Midbrain (tissue), 1 donor: ENCODE data around the gene LYZL1.
"Not testable (repeated sequence)": the region's sequence is repeated elsewhere in the genome, so short reads cannot be mapped to it uniquely, and the experiment has no call there.

Experiments
- DNase-seq: peaks from one replicate; lab custom pipeline; 2025; lab: John Stamatoyannopoulos, UW

LYZL1 gene

DNA sequence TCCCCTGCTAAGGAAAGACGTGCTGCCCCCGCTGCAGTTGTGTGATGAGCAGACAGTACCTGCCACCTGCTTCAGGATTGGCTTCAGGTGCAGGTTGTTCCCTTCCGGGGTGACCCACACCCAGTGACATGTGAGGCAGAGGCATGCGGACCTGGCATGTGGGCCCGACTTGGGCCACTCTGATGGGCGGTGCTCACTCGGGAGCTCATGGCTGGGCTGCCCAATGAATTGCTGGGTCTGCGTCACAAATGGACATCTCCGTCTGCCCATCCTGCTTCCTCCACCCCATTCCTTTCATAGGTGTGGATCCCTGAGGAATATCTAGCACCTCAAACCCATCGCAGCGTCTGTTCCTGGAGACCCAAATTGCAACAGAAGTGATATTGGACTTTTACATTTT is 19.3 kb downstream of the LYZL1 start:
- not testable (repeated sequence) for DNase-seq

DNA sequence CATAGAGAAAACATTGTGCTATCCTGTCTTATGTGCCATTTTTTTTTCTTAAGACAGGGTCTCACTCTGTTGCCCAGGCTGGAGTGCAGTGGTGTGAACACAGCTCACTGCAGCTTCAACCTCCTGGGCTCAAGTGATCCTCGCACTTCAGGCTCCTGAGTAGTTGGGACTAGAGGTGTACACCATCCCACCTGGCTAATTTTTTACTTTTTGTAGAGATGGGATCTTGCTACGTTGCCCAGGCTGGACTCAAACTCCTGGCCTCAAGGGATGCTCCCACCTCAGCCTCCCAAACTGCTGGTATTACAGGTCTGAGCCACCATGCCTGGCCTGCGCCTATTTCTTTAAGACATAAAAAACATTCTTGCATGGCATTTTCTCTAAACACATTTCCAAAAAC is 20.6 kb downstream of the LYZL1 start:
- no peak for DNase-seq

DNA sequence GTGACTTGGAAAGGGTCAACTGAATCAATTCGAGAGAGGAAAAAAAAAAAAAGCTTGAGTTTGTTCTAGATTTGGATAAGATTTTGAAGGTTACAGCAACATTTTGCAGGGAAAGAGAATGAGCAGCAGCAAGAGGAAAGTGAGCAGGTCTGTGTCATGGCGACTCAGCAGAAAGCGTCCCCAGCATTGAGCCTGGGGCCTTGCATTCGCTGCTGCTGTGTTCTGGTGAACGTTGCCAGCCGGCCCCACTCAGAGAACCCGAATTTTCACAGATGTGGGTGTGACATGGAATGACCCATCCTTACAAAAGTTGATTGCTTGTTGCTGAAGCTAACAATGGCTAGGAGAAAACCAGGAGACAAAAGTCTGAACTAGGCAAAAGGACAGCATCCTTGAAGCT is 21.6 kb downstream of the LYZL1 start:
- DNase-seq, result not testable (repeated sequence)

DNA sequence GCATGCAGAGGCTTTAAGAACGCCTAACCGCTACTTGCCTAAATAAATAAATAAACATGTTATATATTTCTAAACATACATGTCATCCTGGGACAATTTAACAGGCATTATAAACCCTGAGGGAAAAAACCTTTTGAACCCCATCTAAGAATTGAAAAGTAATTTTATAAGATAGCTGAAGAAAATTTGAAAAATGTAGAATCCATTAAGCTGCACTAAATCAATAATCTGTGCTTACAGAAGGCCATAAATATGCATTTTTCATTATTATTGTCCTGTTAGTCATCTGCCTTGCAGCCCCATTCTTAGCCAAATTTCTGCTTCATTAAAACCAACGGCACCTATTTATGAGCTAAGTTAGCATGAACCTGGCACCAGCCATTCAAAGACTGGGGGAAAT is 24.2 kb downstream of the LYZL1 start:
- DNase-seq, result no peak

DNA sequence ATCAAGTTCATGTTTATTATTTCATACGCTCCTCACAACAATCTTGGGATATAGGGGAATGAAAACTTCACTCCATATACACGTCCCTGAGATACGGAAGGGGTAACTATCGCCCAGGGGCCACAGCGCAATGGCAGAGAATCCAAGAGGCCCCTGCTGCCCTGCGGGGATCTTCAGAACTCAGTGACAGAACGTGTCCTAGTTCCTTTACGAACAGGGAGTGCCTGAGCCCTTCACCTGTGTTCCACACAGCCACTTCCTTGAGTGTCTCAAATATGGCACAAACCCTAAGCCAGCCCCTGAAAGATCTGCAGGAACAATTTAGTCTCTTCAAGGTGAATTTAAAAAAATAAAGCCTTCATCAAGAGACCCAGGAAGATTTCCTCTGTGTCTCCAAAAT is 25.9 kb downstream of the LYZL1 start:
- no peak for DNase-seq

DNA sequence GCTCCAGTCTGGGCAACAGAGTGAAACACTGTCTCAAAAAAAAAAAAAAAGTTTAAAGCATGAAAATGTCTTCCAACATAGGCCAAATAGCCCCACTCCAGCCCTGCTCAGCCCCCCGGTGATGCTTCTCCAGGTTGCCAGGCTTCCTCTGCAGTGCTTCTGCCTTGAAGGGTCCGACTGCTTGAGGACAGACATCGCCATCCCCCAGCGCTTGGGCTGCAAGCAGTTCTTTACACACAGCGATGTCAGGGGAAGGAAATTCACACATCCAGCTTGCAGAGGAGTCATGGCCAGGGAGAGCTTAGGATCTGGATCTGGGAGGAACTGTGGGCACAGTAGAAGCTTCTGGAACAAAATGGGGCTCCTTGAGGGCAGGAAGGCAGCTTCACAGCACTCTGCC is 26.9 kb downstream of the LYZL1 start:
- DNase-seq, result no peak

DNA sequence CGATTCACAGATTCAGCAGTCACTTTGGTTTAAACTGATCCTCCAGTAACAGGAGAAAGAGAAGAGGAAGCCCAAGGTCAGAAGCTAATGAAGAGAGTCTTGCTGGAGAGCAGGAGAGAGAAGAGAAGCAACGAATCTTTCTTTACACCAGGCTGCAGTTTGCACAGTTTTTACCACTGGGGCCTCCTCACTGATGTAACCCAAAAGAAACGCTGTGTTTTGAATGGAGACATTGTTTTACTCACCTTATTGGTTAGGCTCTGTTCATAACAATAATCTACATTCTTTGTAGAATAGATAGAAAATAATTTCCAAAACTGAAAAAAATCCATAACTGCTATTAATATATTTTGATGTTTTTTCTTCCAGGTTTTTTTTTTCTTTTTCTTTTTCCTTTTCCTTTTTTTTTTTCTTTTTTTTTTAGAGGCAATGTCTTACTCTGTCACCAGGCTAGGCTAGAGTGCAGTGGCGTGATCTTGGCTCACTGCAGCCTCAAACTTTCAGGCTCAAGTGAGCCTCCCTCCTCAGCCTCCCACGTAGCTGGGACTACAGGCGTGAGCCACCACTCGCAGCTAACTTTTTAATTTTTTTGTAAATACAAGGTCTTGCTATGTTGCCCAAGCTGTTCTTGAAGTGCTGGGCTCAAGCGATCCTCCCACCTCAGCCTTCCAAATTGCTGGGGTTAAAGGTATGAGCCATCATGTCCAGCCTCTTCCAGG is 27.6 kb downstream of the LYZL1 start:
- no peak for DNase-seq

DNA sequence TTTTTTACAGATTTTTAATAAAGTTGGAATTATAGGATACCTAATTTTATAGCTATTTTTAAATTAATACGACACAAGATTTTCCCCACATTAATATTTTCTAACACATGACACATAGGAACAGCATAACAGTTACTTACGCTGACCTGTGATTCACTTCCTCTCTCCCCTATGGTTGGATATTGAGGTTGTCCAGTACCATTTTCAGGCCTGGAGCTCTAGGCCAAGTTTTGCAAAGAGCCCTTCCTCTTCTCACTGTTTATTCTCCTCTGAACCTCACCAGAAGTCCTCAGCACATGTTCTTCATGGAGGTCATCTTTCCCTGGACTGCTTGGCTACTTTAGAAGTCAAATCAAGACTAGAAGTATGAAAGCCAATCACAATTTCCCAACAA is 28.2 kb downstream of the LYZL1 start:
- DNase-seq, result no peak

DNA sequence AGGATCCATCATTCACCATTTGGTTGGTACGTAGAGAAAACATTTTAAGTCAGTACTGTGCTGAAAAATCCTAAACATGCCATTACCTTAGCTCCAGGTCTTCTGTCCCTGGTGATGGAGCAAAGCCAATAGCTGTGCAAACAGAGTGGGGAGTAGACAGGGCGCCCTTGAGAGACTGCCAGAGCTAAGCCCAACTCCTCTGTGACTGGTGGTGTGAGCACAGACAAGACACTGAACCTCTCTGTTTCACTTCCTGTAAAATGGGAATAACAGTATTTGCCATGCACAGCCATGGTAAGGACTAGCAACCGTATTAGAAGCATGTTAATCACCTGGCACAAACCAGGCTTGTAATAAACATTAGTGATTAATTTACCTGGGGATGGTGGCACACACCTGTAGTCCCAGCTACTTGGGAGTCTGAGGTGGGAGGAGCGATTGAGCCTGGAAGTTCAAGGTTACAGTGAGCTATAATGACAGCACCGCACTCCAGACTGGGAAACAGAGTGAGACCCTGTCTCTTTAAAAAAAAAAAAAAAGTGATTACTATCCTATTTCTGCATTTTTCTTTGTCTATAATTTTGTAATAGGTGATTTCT is 28.7 kb downstream of the LYZL1 start:
- DNase-seq, result no peak

DNA sequence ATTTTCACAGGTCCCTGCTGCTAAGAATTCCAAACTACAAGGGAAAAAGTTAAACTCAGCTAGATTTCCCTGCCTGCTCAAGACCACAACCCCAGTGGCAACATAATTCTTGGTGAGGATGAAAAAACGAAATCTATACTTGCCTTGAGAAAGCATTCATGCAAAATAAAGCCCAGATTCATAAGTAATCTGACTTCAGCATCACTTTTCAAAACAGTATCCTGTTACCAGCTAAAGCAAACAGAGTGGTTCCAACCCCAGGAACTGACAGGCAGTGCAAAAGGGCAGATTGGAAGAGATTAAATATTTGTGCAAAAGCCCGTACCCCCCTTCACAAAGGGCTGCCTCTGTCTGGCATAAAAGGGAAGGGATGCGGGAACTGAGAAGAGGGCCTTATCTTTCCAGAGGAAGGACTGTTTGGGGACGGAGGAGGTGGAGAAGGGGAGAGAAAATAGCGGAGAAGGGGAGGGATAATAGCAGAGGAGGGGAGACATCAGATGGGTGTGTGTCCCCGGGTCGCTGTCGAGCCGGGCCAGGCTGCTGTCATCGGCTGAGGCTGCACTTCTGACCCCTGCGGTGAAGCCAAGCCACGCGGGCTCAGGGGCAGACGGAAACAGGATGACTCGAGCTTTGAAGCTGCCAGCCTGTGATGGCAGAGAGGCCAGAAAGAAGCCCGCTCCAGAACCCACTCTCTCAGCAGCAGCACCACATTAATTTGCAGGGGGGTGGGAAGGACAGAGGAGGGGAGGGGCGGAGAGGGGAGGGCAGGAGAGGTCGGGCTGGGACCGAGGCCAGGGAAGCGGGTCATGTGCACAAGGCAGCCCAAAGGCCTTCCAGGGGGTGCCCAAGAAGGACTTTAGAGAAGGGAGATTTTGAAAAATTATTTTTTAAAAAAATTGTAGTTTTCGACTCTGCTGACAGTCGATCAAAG is 29.5 kb downstream of the LYZL1 start:
- peak; percentile 3 for DNase-seq

DNA sequence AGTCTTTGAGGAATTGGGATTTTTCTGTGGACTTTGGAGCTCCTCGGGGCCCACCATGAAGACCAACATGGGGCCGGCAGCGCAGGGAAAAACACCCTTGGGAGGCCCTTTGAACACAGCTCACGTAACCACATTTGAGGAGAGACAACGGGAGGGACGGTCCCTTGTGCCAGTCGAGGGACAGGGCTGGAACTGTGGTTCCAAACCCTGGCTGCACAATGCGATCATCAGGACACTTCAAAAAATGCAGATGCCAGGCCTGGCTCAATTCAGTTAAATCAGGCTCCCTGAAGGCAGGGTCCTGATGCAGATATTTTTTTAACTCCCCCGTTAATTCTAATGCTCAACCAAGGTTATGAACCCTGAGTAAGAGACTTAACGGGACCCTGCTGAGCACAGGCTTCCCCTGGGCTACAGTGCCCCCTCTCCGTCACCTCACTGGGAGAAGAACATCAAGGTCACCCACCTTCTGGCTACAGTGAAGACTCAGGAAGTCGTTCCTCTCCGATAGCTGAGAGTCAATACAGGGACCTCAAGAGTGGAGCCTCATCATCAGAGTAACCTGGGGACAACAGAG is 30.4 kb downstream of the LYZL1 start:
- DNase-seq, result no peak

DNA sequence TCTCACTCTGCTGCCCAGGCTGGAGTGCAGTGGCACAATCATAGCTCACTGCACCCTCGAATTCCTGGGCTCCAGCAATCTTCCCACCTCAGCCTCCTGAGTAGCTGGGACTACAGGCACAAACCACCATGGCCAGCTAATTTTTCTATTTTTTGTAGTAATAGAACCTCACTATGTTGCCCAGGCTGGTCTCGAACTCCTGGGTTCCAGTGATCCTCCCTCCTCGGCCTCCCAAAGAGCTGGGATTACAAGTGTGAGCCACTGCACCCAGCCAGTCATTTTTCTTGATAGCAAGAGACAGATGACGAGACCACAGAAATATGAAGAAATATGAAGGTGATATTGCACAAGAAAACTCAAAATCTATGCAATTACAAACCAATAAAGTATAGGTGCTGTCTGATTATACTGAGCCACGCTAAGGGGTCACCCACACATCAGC is 31.8 kb downstream of the LYZL1 start:
- DNase-seq, result not testable (repeated sequence)

DNA sequence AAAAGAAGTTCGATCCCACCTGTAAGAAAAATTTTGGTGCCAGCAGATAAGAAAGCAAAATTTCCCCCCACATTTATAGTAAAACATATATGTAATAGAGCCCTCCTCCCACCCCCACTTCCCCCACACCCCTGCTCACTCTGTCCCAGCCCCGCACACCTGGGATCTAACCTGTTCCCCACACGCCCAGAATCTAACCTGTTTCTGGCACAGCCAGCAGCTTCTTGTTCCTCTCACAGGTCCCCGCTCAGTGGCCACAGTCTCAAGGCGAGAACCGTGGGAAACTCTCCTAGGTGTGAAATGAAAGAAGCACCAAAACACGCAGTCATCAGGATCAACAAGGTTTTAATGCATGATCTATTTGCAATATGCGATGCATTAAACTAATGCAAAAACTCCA is 32.8 kb downstream of the LYZL1 start:
- no peak for DNase-seq

DNA sequence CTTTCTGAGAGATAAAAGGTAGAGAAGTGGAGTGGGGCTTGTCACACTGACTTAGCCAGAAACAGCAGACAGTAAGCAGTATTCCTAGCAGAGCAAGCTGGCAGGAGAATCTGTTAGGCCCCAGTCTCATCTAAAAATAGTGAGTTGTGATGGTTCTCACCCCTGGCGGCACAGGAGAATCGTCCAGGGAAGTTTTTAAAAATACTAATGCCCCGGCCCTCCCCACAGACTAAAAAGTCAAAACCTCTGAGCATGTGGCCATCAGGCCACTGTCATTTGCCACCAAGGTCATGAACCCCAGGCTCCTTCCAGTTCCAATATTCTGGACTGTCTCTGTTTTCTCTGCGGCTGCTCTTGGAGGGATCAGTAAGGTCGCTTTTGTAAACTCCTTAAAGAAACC is 34.0 kb downstream of the LYZL1 start:
- DNase-seq, result no peak

DNA sequence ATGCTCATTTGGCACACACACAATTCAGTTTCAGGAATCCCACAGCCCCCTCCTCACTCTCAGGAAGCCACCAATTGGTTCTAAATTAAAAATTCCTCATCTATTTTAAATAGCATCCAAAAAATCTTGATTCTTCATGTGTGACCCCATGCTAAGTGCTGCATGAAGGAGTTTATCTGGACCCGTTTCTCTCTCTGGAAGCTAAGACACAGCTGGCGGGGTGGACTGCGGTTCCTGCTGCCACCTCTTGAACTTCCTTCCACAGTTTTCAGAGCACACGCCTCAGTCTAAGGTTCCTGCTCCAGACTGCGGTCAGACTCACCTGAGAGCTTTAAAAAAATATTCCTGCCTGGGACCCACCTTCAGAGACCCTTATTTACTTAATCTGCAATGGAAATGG is 34.5 kb downstream of the LYZL1 start:
- no peak for DNase-seq

DNA sequence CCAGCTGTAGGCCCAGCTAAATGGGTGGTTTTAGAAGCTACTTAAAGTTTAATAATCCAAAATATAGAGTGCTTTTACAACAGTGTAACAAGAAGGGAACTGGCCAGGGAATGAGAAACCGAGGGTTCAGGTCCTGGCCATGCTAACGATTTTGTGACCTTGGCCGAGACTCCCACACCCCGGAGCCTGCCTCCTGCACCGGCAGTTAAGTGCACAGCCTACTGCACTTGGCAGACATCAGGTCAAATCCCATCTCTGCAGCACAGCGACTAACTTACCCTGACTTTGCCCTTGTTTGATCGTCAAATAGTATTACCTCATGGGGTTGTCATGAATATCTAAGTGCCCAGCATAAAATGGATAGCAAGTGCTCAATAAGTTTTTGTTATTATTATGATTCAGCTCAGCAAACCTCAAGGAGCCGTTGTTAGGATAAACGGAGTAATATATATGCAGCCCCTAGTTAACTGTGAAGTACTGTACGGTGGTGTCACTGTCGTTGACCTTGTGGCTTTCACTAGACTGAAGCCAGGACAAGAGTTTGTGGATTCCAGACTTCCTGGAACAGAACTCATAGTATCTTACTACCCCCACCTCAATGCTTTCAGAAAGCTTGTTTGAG is 35.5 kb downstream of the LYZL1 start:
- DNase-seq, result no peak

DNA sequence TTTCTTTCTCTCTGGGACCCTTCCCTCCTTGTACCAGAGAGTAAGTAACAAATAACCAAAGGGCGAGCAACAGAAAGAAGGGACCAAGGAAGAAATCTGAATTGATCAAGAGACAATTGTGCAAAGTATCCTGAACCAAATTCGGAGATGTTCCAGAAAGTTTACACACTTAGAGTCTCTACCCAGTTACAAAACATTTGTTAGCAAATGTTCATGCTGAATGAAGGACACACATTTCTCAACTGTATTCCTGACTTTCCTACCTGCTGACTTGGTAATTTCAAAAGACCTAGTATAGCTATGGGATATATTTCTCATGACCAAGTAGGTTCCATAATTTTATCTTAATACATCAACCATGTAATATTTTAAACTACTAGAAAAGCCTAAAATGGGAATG is 37.4 kb downstream of the LYZL1 start:
- DNase-seq, result no peak

DNA sequence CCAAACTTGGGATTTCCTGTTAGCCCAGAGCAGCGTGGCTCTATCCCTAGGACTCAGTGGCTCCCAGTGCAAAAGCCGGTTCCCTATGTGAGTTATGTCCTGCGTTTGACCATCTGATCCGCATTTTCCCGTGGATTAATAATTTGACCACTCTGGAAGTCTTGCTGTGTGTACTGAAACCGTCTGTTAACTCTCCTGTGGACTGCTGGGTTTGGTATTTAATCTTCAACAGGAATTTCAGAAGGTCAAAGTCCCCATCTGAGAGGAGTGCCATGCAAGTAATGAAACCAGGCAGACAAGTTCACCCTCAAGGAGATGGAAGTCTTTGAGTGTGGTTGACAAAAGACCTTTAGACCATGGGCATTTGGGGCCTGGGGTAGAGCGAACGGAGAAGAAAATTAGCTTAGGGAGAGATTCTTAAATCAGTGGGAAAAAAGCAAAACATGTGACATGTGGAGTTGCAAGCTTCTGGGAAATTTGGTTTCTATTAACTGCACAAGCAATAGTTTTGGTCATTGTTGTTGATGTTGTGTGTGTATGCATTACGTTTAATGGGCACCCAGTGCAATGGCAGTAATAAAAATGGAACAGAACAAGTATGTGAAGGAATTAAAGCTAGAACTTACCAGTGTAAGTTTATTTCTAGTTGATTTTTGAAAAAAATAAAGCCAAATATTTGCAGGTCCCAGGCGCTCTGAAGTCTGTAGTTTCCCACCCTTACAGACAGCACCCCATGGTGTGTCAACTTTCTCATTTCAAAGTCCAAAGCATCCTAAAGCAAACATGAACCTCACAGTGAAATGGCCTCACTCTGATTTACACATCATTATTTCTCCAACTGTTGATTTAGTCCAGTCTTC is 38.2 kb downstream of the LYZL1 start:
- DNase-seq, result no peak

DNA sequence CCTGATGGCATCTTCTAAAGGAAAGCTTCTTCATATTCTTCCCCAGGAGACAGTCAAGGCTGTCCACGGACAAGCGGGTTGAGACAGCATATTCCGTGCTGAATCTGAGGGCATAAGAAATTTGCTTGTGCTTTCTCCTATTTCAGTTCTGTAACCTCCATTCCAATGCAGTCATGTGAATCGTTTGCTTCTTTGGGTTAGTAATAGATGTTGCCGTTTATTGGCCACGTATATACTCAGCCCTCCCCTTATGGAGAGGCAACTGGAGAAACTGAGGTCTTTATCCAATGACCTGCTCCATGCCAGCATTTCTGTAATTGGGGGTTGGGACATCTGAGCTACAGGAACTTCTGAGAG is 38.9 kb downstream of the LYZL1 start:
- no peak for DNase-seq

DNA sequence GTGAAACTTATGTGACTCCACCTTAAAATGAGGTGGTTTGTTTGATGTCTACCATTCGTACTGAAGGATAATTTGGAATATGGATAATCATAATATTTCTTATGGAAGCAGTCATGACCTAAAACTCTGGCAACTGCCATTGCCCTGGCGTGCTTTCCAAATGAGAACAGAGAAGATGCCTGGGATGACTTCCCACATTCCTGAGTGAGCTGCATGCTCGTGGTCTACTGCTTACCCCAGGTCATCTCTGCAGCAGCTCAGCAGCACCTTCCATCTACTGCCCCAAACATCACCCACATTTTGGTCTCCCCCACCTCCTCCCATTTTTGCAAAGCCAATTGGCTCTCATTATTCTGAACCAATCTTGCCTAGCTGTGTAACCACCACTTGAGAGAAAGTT is 40.1 kb downstream of the LYZL1 start:
- no peak for DNase-seq

DNA sequence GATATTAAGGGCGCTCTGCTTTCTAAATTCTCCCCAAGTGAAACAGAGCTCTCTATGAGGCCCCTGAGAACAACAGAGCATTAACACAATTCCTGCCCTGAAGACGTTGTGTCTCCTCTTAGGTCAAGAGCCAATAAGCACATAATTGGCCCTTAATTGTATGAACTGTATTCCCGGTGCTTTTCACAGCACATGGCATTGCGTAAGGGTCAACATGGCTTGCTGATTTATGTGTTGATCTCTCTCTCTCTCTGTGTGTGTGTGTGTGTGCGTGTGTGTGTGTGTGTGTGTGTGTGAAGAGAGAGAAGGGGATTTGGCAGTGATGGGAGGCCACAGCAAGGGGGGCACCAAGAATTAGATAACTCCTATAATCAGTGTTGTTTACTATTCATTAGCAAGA is 40.5 kb downstream of the LYZL1 start:
- no peak for DNase-seq
